Measurements from ENCODE around the gene SEC24A.

GRCh38 chr5:134758176-134758503 is 109.6 kb downstream of the SEC24A start:
- TF ChIP-seq CTCF (IDR thresholded peaks at IDR 0.05) (no peak), POLR2A (IDR thresholded peaks at IDR 0.05) (no peak)

Data from prostate gland (tissue), 2 donors.